ENCODE measurements around the gene SOX6. TPM values are rescaled to one million over a fixed set of nuclear protein-coding genes. Genes with fewer than 3 reads are reported as not detected.

Gene SOX6
- total RNA-seq, 1 experiment from 2014 or later: 5.1 TPM

DNA sequence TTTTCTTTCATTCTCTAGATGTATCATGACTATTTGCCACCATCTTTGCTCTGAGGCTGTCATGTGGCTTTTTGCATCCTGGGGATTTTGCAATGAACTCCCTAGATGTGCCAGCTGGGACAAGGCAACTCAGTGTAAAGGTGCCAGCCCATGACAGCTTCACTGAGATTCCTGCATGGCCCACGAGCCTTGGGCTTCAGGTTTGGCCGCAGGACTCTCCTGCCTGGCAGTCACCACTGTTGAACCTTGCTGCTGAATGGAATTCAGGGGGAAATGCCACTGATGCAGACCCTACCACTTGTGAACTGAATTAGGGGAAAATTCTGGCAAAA lies 385.2 kb downstream of the SOX6 start:
- Histone ChIP-seq H3K4me3 (no peak overlapping the region), H3F3A (ENCODE audit: insufficient read depth, low read depth) (no peaks in the 10 kb centered on the region), H3K9me2 (ENCODE audit: insufficient read depth) (no peaks in the 10 kb centered on the region), H3K79me2 (ENCODE audit: low read depth) (no peaks in the 10 kb centered on the region), H3K4me2 (no peak overlapping the region), H3K27ac (no peak overlapping the region), H3K27me3 (ENCODE audit: insufficient read depth, low read depth) (no peaks in the 10 kb centered on the region), H3K9me3 (ENCODE audit: insufficient read depth, low read depth) (no peaks in the 10 kb centered on the region; the same call in 1 of the 2 replicates), H3K36me3 (ENCODE audit: low read depth) (no peaks in the 10 kb centered on the region), H4K20me1 (ENCODE audit: insufficient read depth) (no peaks in the 10 kb centered on the region), H3K4me1 (replicated peaks; ENCODE audit: insufficient read depth) (peaks cover 42% of the 10 kb centered on the region), H2AFZ (no peak overlapping the region)
- CTCF ChIA-PET: no interaction called here
- no peak for DNase-seq
- no TSS peak for BruUV-seq (replicated peaks)
- intact Hi-C loops (cut with micrococcal nuclease; ENCODE audit: unreplicated experiment): no loop called here
- TF ChIP-seq EZH2 (IDR thresholded peaks at IDR 0.05; ENCODE audit: low read depth): no peak
- TF ChIP-seq, protein P1, sequence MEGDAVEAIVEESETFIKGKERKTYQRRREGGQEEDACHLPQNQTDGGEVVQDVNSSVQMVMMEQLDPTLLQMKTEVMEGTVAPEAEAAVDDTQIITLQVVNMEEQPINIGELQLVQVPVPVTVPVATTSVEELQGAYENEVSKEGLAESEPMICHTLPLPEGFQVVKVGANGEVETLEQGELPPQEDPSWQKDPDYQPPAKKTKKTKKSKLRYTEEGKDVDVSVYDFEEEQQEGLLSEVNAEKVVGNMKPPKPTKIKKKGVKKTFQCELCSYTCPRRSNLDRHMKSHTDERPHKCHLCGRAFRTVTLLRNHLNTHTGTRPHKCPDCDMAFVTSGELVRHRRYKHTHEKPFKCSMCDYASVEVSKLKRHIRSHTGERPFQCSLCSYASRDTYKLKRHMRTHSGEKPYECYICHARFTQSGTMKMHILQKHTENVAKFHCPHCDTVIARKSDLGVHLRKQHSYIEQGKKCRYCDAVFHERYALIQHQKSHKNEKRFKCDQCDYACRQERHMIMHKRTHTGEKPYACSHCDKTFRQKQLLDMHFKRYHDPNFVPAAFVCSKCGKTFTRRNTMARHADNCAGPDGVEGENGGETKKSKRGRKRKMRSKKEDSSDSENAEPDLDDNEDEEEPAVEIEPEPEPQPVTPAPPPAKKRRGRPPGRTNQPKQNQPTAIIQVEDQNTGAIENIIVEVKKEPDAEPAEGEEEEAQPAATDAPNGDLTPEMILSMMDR (conservative IDR thresholded peaks at IDR 0.05): no peak
- POLR2A ChIA-PET (ENCODE audit: unreplicated experiment): no interaction called here

DNA sequence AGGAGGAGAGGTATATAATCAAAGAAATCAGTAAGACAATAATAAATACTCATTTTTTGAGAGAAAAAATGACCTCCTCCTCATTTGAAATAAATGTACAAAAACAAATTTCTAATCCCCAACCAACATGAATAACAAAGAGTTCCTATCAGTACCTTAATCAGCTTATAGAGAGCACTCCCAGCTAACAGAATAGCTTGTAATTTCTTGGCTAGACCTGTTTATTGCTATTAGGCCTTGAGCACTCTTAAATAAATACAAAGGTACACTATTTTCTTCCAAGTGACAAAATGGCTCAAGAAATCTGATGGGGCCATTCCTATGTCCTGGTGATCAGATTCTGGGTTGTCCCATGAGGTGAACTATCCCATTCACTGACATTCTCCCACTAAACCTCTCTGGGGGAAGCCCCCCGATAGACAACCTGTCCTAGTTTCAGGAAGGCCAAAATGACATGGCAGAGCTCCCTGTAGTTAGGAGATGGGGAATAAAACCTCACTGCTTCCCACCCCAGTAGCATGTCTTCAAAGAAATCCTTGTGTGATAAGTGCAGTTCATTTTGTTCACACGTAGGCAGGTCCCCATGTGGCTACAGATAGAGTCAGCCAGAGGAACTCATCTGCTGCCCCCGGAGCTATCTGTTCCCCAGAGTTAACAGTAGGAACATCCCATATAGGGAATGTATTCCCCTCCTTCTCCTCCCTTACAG lies 385.7 kb downstream of the SOX6 start:
- Histone ChIP-seq H3K36me3 (ENCODE audit: low read depth) (no peaks in the 10 kb centered on the region), H3K4me2 (no peak overlapping the region), H3K9me3 (ENCODE audit: insufficient read depth, low read depth) (no peaks in the 10 kb centered on the region; the same call in 1 of the 2 replicates), H3K27ac (peak overlapping the region; percentile 63; the same call in 1 of the 2 replicates), H3K4me3 (no peak overlapping the region), H4K20me1 (ENCODE audit: insufficient read depth) (no peaks in the 10 kb centered on the region), H2AFZ (no peak overlapping the region), H3K9me2 (ENCODE audit: insufficient read depth) (no peaks in the 10 kb centered on the region), H3K79me2 (ENCODE audit: low read depth) (no peaks in the 10 kb centered on the region), H3F3A (ENCODE audit: insufficient read depth, low read depth) (no peaks in the 10 kb centered on the region; the same call in 1 of the 2 replicates), H3K27me3 (ENCODE audit: insufficient read depth, low read depth) (no peaks in the 10 kb centered on the region), H3K4me1 (replicated peaks; ENCODE audit: insufficient read depth) (peaks cover 47% of the 10 kb centered on the region)
- intact Hi-C loops (cut with micrococcal nuclease; ENCODE audit: unreplicated experiment): no loop called here
- no peak for DNase-seq
- ChIA-PET CTCF (no interaction called here), POLR2A (ENCODE audit: unreplicated experiment) (no interaction called here)
- BruUV-seq (replicated peaks): no TSS peak
- no peak for TF ChIP-seq EZH2 (IDR thresholded peaks at IDR 0.05; ENCODE audit: low read depth)
- TF ChIP-seq, protein P1 (conservative IDR thresholded peaks at IDR 0.05): no peak

GRCh38 chr11:15969701-15970329 lies 386.5 kb downstream of the SOX6 start:
- BruUV-seq (replicated peaks): no TSS peak
- no peaks in the 10 kb centered on the region; the same call in 1 of the 2 replicates for H3F3A ChIP-seq (ENCODE audit: insufficient read depth, low read depth)
- CTCF ChIA-PET: no interaction called here
- H3K9me2 ChIP-seq (ENCODE audit: insufficient read depth): no peaks in the 10 kb centered on the region
- H3K27ac ChIP-seq: peak overlapping the region; percentile 63
- H3K27me3 ChIP-seq (ENCODE audit: insufficient read depth, low read depth): no peaks in the 10 kb centered on the region
- H2AFZ ChIP-seq: peak overlapping the region; percentile 76
- H3K4me1 ChIP-seq (replicated peaks; ENCODE audit: insufficient read depth): peaks cover 56% of the 10 kb centered on the region
- no peaks in the 10 kb centered on the region; the same call in 1 of the 2 replicates for H3K9me3 ChIP-seq (ENCODE audit: insufficient read depth, low read depth)
- H3K4me3 ChIP-seq: no peak overlapping the region; the same call in 1 of the 2 replicates
- intact Hi-C loops (cut with micrococcal nuclease; ENCODE audit: unreplicated experiment): loop anchor here (2.0 to 10.0 kb wide), 4 partner anchors 32 to 637 kb away; no protein-coding TSS in a partner anchor
- H3K36me3 ChIP-seq (ENCODE audit: low read depth): no peaks in the 10 kb centered on the region
- POLR2A ChIA-PET (ENCODE audit: unreplicated experiment): no interaction called here
- no peak for TF ChIP-seq EZH2 (IDR thresholded peaks at IDR 0.05; ENCODE audit: low read depth)
- TF ChIP-seq, protein P1 (conservative IDR thresholded peaks at IDR 0.05): no peak
- peak overlapping the region; percentile 64 for H3K4me2 ChIP-seq
- no peaks in the 10 kb centered on the region for H3K79me2 ChIP-seq (ENCODE audit: low read depth)
- DNase-seq: no peak
- H4K20me1 ChIP-seq (ENCODE audit: insufficient read depth): no peaks in the 10 kb centered on the region
